Endodermal cell (in vitro differentiated cells): ENCODE data around the gene ARL15. TPM values are rescaled to one million over a fixed set of nuclear protein-coding genes. Genes with fewer than 3 reads are reported as not detected.
A peak's percentile ranks its signal among the peaks of the same experiment; 100 is the strongest.

Experiments
- DNase-seq: peaks from one replicate; pipeline ENCODE4 v3.0.0-alpha.2; 2017
- H3K27ac ChIP-seq: 2 replicates; pipeline ENCODE4 v1.5.1; 2013; ENCODE audit warnings: mild to moderate bottlenecking, low read depth, low read length, moderate library complexity
- H3K27me3 ChIP-seq: 2 replicates; pipeline ENCODE4 v1.6.1; 2013; ENCODE audit warnings: mild to moderate bottlenecking, low read length, moderate library complexity; ENCODE audit not compliant: insufficient read depth, control insufficient read depth, poor library complexity, severe bottlenecking
- H3K36me3 ChIP-seq: 2 replicates; pipeline ENCODE4 v1.7.0; 2013; ENCODE audit warnings: mild to moderate bottlenecking, low read length, moderate library complexity; ENCODE audit not compliant: control insufficient read depth, insufficient read depth
- H3K4me1 ChIP-seq: one replicate; pipeline ENCODE4 v1.7.0; 2013; ENCODE audit warnings: low read length; ENCODE audit not compliant: control insufficient read depth, insufficient read depth
- H3K4me3 ChIP-seq: 2 replicates; pipeline ENCODE4 v1.5.1; 2013; ENCODE audit warnings: mild to moderate bottlenecking, low read length, moderate library complexity
- H3K9ac ChIP-seq: 2 replicates; pipeline ENCODE4 v1.6.1; 2013; ENCODE audit warnings: mild to moderate bottlenecking, low read length, moderate library complexity; ENCODE audit not compliant: poor library complexity, severe bottlenecking; ENCODE audit errors: extremely low read depth
- H3K9me3 ChIP-seq: 2 replicates; pipeline ENCODE4 v1.6.1; 2013; ENCODE audit warnings: mild to moderate bottlenecking, low read length, moderate library complexity; ENCODE audit not compliant: control insufficient read depth
- H3K27ac Mint-ChIP-seq: 2 replicates; pipeline ENCODE4 v1.8.0; 2020; ENCODE audit warnings: mixed read lengths
- H3K27me3 Mint-ChIP-seq: 2 replicates; pipeline ENCODE4 v1.8.0; 2021; ENCODE audit warnings: mild to moderate bottlenecking, mixed read lengths; ENCODE audit not compliant: insufficient read depth
- H3K36me3 Mint-ChIP-seq: 2 replicates; pipeline ENCODE4 v1.8.0; 2020; ENCODE audit warnings: low read depth, mixed read lengths
- H3K4me1 Mint-ChIP-seq: 2 replicates; pipeline ENCODE4 v1.8.0; 2020; ENCODE audit warnings: mixed read lengths
- H3K4me3 Mint-ChIP-seq: 2 replicates; pipeline ENCODE4 v1.8.0; 2020; ENCODE audit warnings: mild to moderate bottlenecking, moderate library complexity, mixed read lengths
- H3K9me3 Mint-ChIP-seq: 2 replicates; pipeline ENCODE4 v1.8.0; 2020; ENCODE audit warnings: mild to moderate bottlenecking, mixed read lengths
- CTCF ChIP-seq: fragments of 200-600 bp; sonication (generic); conservative IDR thresholded peaks from 2 replicates; pipeline ENCODE4 v1.5.0; 2021; ENCODE audit warnings: antibody characterized with exemption, mild to moderate bottlenecking
- WGBS, 2 experiments: methylation state at CpG; one replicate each; pipeline versions ENCODE4 v1.1.5 to v1.1.7; 2013; ENCODE audit warnings: missing lambda C conversion rate in 2 of 2, mixed read lengths in 1 of 2; ENCODE audit not compliant: insufficient coverage in 1 of 2, insufficient read length in 1 of 2; 5-methylcytosine and 5-hydroxymethylcytosine counted together
- total RNA-seq, 2 donors: library from RNA; stranded (reverse); fragmentation: NEBNext Ultra II Directional in 1 of 2; extraction: Animal tissue kit (Norgen Biotek cat#: 25700) in 1 of 2; gene quantifications; 2 replicates in 1 of 2; 3 replicates in 1 of 2; pipeline ENCODE4 v1.2.1, GENCODE V29; 2021

Gene ARL15
- total RNA-seq, 2 donors from 2014 or later = 23.3 to 24.0 TPM

DNA sequence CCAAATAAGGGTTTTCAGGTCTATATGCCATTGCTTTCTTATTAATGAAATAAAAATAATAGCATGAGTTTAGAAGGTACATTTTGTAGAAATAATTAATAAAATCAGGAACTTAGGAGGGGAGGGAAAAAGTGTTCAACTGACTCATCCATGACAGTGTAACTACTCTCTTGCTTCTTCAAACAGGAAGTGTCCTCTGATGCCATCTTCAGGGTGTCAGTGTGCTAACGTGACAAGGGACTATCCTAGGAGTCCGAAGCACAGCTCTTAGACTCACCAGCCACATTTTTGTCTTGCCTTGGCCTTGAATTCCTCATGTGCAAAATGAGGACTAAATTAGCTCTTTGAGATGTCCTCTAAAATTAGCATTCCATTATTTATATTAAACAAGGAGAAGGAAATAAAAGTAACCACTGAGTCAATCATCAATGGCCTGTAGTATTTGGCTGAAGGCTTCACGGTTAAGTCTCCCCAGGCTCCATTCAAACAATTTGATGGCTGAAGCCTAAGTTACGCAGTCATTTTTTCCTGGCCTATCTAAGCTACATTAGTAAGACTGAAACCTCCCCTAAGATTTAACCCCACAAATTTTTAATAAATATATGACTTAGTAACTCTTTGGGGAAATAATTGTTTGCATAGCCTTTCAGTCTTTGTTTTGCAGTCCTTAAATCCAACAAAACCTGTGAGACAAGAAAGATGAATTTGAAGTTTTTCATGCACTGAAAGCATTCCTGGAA lies 151.1 kb downstream of the ARL15 start:
- Histone ChIP-seq H3K27me3 (no peaks in the 10 kb centered on the region), H3K4me3 (no peak overlapping the region), H3K4me1 (no peaks in the 10 kb centered on the region), H3K9me3 (no peaks in the 10 kb centered on the region), H3K27ac (no peak overlapping the region), H3K9ac (no peak overlapping the region), H3K36me3 (no peaks in the 10 kb centered on the region)
- Mint-ChIP-seq H3K9me3 (no peaks in the 10 kb centered on the region), H3K4me1 (peaks cover 1% of the 10 kb centered on the region), H3K27ac (no peak overlapping the region), H3K4me3 (no peak overlapping the region), H3K36me3 (no peaks in the 10 kb centered on the region), H3K27me3 (no peaks in the 10 kb centered on the region)
- no peak for DNase-seq
- TF ChIP-seq CTCF = peak; percentile 41
- 88 to 100% methylated on average over 2 to 4 of the region's 4 CpGs for WGBS, 2 experiments

DNA sequence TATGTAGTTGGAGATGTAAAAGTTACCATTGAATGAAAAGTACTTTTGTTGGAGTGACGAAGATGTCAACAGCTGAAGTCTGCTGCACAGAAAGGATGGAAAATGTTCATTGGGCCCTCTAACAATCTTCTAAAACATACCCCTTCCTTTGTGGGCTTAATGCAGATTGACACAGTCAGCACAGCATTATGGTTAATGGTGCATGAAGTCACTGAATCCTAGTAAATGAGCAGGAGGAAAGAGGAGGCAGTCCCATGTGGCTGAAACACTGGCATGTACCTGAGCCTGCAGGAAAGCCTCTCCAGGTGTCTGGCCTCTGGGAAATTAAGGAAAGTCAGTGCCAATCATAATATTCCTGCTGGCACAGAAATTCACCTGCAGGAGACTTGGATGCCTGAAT lies 153.8 kb downstream of the ARL15 start:
- Mint-ChIP-seq H3K36me3 (no peaks in the 10 kb centered on the region), H3K4me3 (no peak overlapping the region), H3K9me3 (no peaks in the 10 kb centered on the region), H3K27ac (no peak overlapping the region), H3K27me3 (no peaks in the 10 kb centered on the region), H3K4me1 (peaks cover 5% of the 10 kb centered on the region)
- Histone ChIP-seq H3K27ac (no peak overlapping the region), H3K9ac (no peak overlapping the region), H3K27me3 (no peaks in the 10 kb centered on the region), H3K4me3 (no peak overlapping the region), H3K4me1 (no peaks in the 10 kb centered on the region), H3K9me3 (no peaks in the 10 kb centered on the region), H3K36me3 (no peaks in the 10 kb centered on the region)
- WGBS, 2 experiments = 79 to 100% methylated on average over 1 of the region's 1 CpG
- TF ChIP-seq CTCF = no peak
- no peak for DNase-seq

DNA sequence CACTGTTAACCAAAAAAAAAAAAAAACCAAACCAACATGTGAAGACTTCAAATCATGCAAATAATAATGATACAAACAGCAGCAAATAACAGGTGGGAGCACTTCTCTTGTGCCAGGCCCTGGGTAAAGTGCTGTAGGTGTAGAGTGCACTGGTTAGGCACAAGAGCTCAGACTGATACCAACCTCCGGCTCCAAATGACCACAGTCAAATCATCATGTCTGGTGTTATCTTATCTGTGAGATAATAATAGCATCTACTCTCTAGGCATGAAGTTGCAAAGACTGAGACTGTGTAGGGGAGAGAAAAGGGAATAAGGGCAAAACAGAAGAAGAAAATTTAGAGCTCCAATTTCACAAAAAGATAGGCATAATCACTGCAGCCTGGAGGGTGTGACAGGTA lies 159.5 kb downstream of the ARL15 start:
- H3K9me3 ChIP-seq = no peaks in the 10 kb centered on the region
- no peak overlapping the region for H3K4me3 ChIP-seq
- H3K9ac ChIP-seq = no peak overlapping the region
- H3K9me3 Mint-ChIP-seq = no peaks in the 10 kb centered on the region
- H3K27me3 ChIP-seq = no peaks in the 10 kb centered on the region
- DNase-seq = no peak
- H3K27ac Mint-ChIP-seq = no peak overlapping the region
- H3K27ac ChIP-seq = no peak overlapping the region
- H3K36me3 ChIP-seq = no peaks in the 10 kb centered on the region
- peaks cover 8% of the 10 kb centered on the region for H3K4me1 ChIP-seq
- no peak overlapping the region for H3K4me3 Mint-ChIP-seq
- 63 to 100% methylated on average over 1 of the region's 1 CpG for WGBS, 2 experiments
- H3K4me1 Mint-ChIP-seq = peaks cover 46% of the 10 kb centered on the region
- no peak for TF ChIP-seq CTCF
- H3K27me3 Mint-ChIP-seq = no peaks in the 10 kb centered on the region
- no peaks in the 10 kb centered on the region for H3K36me3 Mint-ChIP-seq
